ENCODE data around the gene PMFBP1.

- TF ChIP-seq RFX5 (IDR thresholded peaks at IDR 0.05; ENCODE audit: low read length), result no peak
- no peak for TF ChIP-seq TAF1 (IDR thresholded peaks at IDR 0.05; ENCODE audit: borderline replicate concordance, low read depth, low read length)
- TF ChIP-seq, protein P1, sequence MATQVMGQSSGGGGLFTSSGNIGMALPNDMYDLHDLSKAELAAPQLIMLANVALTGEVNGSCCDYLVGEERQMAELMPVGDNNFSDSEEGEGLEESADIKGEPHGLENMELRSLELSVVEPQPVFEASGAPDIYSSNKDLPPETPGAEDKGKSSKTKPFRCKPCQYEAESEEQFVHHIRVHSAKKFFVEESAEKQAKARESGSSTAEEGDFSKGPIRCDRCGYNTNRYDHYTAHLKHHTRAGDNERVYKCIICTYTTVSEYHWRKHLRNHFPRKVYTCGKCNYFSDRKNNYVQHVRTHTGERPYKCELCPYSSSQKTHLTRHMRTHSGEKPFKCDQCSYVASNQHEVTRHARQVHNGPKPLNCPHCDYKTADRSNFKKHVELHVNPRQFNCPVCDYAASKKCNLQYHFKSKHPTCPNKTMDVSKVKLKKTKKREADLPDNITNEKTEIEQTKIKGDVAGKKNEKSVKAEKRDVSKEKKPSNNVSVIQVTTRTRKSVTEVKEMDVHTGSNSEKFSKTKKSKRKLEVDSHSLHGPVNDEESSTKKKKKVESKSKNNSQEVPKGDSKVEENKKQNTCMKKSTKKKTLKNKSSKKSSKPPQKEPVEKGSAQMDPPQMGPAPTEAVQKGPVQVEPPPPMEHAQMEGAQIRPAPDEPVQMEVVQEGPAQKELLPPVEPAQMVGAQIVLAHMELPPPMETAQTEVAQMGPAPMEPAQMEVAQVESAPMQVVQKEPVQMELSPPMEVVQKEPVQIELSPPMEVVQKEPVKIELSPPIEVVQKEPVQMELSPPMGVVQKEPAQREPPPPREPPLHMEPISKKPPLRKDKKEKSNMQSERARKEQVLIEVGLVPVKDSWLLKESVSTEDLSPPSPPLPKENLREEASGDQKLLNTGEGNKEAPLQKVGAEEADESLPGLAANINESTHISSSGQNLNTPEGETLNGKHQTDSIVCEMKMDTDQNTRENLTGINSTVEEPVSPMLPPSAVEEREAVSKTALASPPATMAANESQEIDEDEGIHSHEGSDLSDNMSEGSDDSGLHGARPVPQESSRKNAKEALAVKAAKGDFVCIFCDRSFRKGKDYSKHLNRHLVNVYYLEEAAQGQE (IDR thresholded peaks at IDR 0.05; ENCODE audit: low read depth, low read length), result no peak
These were observed 18.0 kb upstream of the PMFBP1 start for GRCh38 chr16:72189865-72190371.
